SK-N-SH (cell line): ENCODE results near the gene GALT. TPM values are rescaled to one million over a fixed set of nuclear protein-coding genes. Genes with fewer than 3 reads are reported as not detected.

Experiments
- CTCF ChIA-PET: fragments of 300-600, 350-600 bp; formaldehyde crosslinking; extraction: SDS; loops from one replicate; lab custom pipeline; 2021; lab: Yijun Ruan, JAX
- POLR2A ChIA-PET: fragments of 350-600 bp; sonication (Branson Sonifier 250); formaldehyde crosslinking; extraction: SDS; loops from one replicate; lab custom pipeline; 2020; ENCODE audit warnings: antibody characterized with exemption, inconsistent platforms; lab: Yijun Ruan, JAX
- DNase-seq: peaks from one replicate; pipeline ENCODE4 v3.0.0; 2012
- H2AFZ ChIP-seq: fragments of 200-600 bp; sonication (generic); 2 replicates; pipeline ENCODE4 v1.8.1; 2016; ENCODE audit warnings: antibody characterized with exemption, mild to moderate bottlenecking, low read depth
- H3F3A ChIP-seq: fragments of 200-600 bp; sonication (generic); replicated peaks from 2 replicates; pipeline ENCODE3; 2016; ENCODE audit warnings: antibody characterized with exemption, mild to moderate bottlenecking; ENCODE audit not compliant: insufficient read depth
- H3K27ac ChIP-seq, 2 experiments: fragments of 200-500 bp in 1 of 2; fragments of 200-600 bp in 1 of 2; sonication (Bioruptor generic) in 1 of 2; sonication (generic), shearing (Covaris generic) in 1 of 2; 2 replicates each; pipeline versions ENCODE4 v1.5.1 to v1.6.1; 2014 to 2016; ENCODE audit warnings: low read depth in 2 of 2, inconsistent platforms in 1 of 2, low read length in 1 of 2, mild to moderate bottlenecking in 1 of 2, mixed read lengths in 1 of 2
- H3K27me3 ChIP-seq: fragments of 200-600 bp; sonication (generic), shearing (Covaris generic); 2 replicates; pipeline ENCODE4 v1.6.1; 2016; ENCODE audit warnings: mixed run types; ENCODE audit not compliant: insufficient read depth
- H3K36me3 ChIP-seq, 2 experiments: fragments of 200-500 bp in 1 of 2; fragments of 200-600 bp in 1 of 2; sonication (Bioruptor generic) in 1 of 2; sonication (generic) in 1 of 2; replicated peaks in 1 of 2; 2 replicates each; pipeline versions ENCODE3 to v1.5.1; 2014 to 2016; ENCODE audit warnings: low read length in 1 of 2, mild to moderate bottlenecking in 1 of 2; ENCODE audit not compliant: insufficient read depth in 2 of 2, control insufficient read depth in 1 of 2
- H3K4me1 ChIP-seq, 2 experiments: fragments of 200-500 bp in 1 of 2; fragments of 200-600 bp in 1 of 2; sonication (Bioruptor generic) in 1 of 2; sonication (generic), shearing (Covaris generic) in 1 of 2; 2 replicates each; pipeline versions ENCODE4 v1.5.1 to v1.6.1; 2014 to 2016; ENCODE audit warnings: low read depth in 1 of 2, low read length in 1 of 2, mixed run types in 1 of 2; ENCODE audit not compliant: insufficient read depth in 2 of 2, control insufficient read depth in 1 of 2
- H3K4me2 ChIP-seq: fragments of 200-600 bp; sonication (generic), shearing (Covaris generic); 2 replicates; pipeline ENCODE4 v1.6.1; 2017; ENCODE audit warnings: mixed run types
- H3K4me3 ChIP-seq, 2 experiments: fragments of 200-500 bp in 1 of 2; fragments of 200-600 bp in 1 of 2; sonication (Bioruptor generic) in 1 of 2; sonication (generic), shearing (Covaris generic) in 1 of 2; 2 replicates each; pipeline versions ENCODE4 v1.5.1 to v1.8.1; 2014 to 2016; ENCODE audit warnings: low read depth in 2 of 2, inconsistent platforms in 1 of 2, low read length in 1 of 2, mild to moderate bottlenecking in 1 of 2, mixed read lengths in 1 of 2, moderate library complexity in 1 of 2
- H3K79me2 ChIP-seq: fragments of 200-600 bp; sonication (generic); 2 replicates; pipeline ENCODE4 v1.8.1; 2017; ENCODE audit warnings: mild to moderate bottlenecking; ENCODE audit not compliant: insufficient read depth
- H3K9ac ChIP-seq: fragments of 200-600 bp; sonication (generic); 2 replicates; pipeline ENCODE4 v1.6.1; 2017; ENCODE audit warnings: mixed run types
- H3K9me2 ChIP-seq: fragments of 200-600 bp; sonication (generic); 2 replicates; pipeline ENCODE4 v1.6.1; 2017; ENCODE audit warnings: mixed run types
- H3K9me3 ChIP-seq: fragments of 200-600 bp; sonication (generic); 2 replicates; pipeline ENCODE4 v1.6.1; 2017; ENCODE audit warnings: mixed run types, mild to moderate bottlenecking, moderate library complexity
- H4K20me1 ChIP-seq: fragments of 200-600 bp; sonication (generic); 2 replicates; pipeline ENCODE4 v1.6.1; 2017; ENCODE audit warnings: mild to moderate bottlenecking, mixed run types; ENCODE audit not compliant: insufficient read depth
- EZH2phosphoT487 ChIP-seq: fragments of 200-600 bp; sonication (generic); IDR thresholded peaks from 2 replicates; pipeline ENCODE4 v1.6.1; 2017; ENCODE audit warnings: low read depth, mixed run types, mild to moderate bottlenecking, antibody characterized with exemption, moderate library complexity, borderline replicate concordance
- FOXJ3 ChIP-seq: sonication (generic); formaldehyde crosslinking; IDR thresholded peaks from 2 replicates; pipeline ENCODE4 v1.5.1; 2020; ENCODE audit warnings: mild to moderate bottlenecking, missing genetic modification reagents
- FOXM1 ChIP-seq: IDR thresholded peaks from 2 replicates; pipeline ENCODE4 v1.4.0; 2012; ENCODE audit warnings: low read depth, mild to moderate bottlenecking
- IRF3 ChIP-seq: fragments of 150-350 bp; IDR thresholded peaks from 2 replicates; pipeline ENCODE4 v1.6.1; 2016; ENCODE audit warnings: mild to moderate bottlenecking, low read depth, low read length
- JUND ChIP-seq: IDR thresholded peaks from 2 replicates; pipeline ENCODE4 v1.4.0; 2012
- MAX ChIP-seq: IDR thresholded peaks from 2 replicates; pipeline ENCODE4 v1.4.0; 2012; ENCODE audit warnings: low read depth
- MEF2A ChIP-seq: IDR thresholded peaks from 2 replicates; pipeline ENCODE4 v1.4.0; 2012; ENCODE audit warnings: low read depth, borderline replicate concordance
- MXI1 ChIP-seq: IDR thresholded peaks from 2 replicates; pipeline ENCODE4 v1.6.1; 2012; ENCODE audit warnings: mild to moderate bottlenecking, low read depth, low read length, improper control_type of control experiment
- NRF1 ChIP-seq: IDR thresholded peaks from 2 replicates; pipeline ENCODE4 v1.6.1; 2012; ENCODE audit warnings: low read depth, mild to moderate bottlenecking, low read length
- POLR2AphosphoS5 ChIP-seq: IDR thresholded peaks from 2 replicates; pipeline ENCODE4 v1.6.1; 2012; ENCODE audit warnings: low read depth, low read length
- RAD21 ChIP-seq: IDR thresholded peaks from 2 replicates; pipeline ENCODE4 v1.6.1; 2012; ENCODE audit warnings: mild to moderate bottlenecking, low read length
- RXRA ChIP-seq: IDR thresholded peaks from 2 replicates; pipeline ENCODE4 v1.4.0; 2012; ENCODE audit warnings: low read depth, mild to moderate bottlenecking, borderline replicate concordance
- SMC3 ChIP-seq: IDR thresholded peaks from 2 replicates; pipeline ENCODE4 v1.6.1; 2012; ENCODE audit warnings: low read depth, low read length, improper control_type of control experiment
- TEAD4 ChIP-seq: IDR thresholded peaks from 2 replicates; pipeline ENCODE4 v1.4.0; 2012; ENCODE audit warnings: mild to moderate bottlenecking, borderline replicate concordance; ENCODE audit not compliant: insufficient read depth
- USF1 ChIP-seq: IDR thresholded peaks from 2 replicates; pipeline ENCODE4 v1.4.0; 2012; ENCODE audit warnings: low read depth, borderline replicate concordance
- WGBS: methylation state at CpG from one replicate; pipeline ENCODE4 v1.1.6; 2017; ENCODE audit warnings: low lambda C conversion rate; 5-methylcytosine and 5-hydroxymethylcytosine counted together
- polyA plus RNA-seq, 3 experiments: library from polyadenylated mRNA; depleted of rRNA; stranded (reverse); fragments of >200 nt; gene quantifications; 2 replicates each; pipeline ENCODE4 v1.2.3, GENCODE V29; 2012
- TF ChIP-seq, protein P1 (sequence below): IDR thresholded peaks from 2 replicates; pipeline ENCODE4; 2012
- TF ChIP-seq, protein P2 (sequence below): fragments of 150-350 bp; IDR thresholded peaks from 2 replicates; pipeline ENCODE4 v1.6.1; 2017; ENCODE audit warnings: antibody characterized with exemption, low read length, low read depth, borderline replicate concordance
- TF ChIP-seq, protein P3 (sequence below): fragments of 200-600 bp; sonication (generic); IDR thresholded peaks from 2 replicates; pipeline ENCODE4 v1.6.1; 2017; ENCODE audit warnings: antibody characterized with exemption, mild to moderate bottlenecking, moderate library complexity

The GALT gene
- polyA plus RNA-seq, 1 of the 3 experiments (the other 2 are of a cell fraction) = 45.9 TPM

- TF ChIP-seq MXI1 (no peak), SMC3 (no peak), USF1 (no peak), TEAD4 (no peak)
- TF ChIP-seq, protein P1, sequence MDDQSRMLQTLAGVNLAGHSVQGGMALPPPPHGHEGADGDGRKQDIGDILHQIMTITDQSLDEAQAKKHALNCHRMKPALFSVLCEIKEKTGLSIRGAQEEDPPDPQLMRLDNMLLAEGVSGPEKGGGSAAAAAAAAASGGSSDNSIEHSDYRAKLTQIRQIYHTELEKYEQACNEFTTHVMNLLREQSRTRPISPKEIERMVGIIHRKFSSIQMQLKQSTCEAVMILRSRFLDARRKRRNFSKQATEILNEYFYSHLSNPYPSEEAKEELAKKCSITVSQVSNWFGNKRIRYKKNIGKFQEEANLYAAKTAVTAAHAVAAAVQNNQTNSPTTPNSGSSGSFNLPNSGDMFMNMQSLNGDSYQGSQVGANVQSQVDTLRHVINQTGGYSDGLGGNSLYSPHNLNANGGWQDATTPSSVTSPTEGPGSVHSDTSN = no peak
- Histone ChIP-seq H2AFZ (no peak overlapping the region), H4K20me1 (no peaks in the 10 kb centered on the region), H3K9me2 (no peaks in the 10 kb centered on the region), H3K4me2 (no peak overlapping the region), H3K36me3 (peaks cover 0 to 2% of the 10 kb centered on the region in 2 experiments), H3F3A (no peaks in the 10 kb centered on the region), H3K79me2 (peaks cover 17% of the 10 kb centered on the region; the same call in 1 of the 2 replicates), H3K9ac (no peak overlapping the region), H3K27me3 (no peaks in the 10 kb centered on the region), H3K4me3 (no peak overlapping the region), H3K27ac (no peak overlapping the region), H3K9me3 (no peaks in the 10 kb centered on the region), H3K4me1 (peaks cover 3% of the 10 kb centered on the region in 2 experiments; a peak in 2 of 4 replicates)
- no peak for DNase-seq
- POLR2A ChIA-PET = no interaction called here
- WGBS = 100% methylated on average over 1 of the region's 1 CpG
- CTCF ChIA-PET = interaction anchor here (1.4 kb wide), 2 partner anchors 16 to 37 kb away, joined by 3 read pairs; no protein-coding TSS in a partner anchor
Observed at GRCh38 chr9:34671307-34671706, 24.8 kb downstream of the GALT start.

DNA sequence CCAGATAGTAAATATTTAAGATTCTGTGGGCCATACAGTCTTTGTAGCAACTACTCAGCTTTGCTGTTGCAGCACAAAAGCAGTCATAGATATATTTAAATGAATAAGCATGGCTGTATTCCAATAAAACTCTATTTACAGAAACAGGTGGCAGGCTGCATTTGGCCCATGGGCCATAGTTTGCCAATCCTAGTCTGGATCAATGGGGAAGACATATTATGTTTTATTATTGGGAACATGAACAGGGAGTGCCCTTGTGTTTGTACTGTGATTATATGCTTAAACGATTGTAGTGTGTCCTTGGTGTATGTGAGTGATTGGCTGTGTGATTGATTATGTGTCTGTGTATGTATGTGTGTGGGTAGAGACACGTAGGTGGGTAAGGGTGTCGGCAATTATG lies 28.0 kb downstream of the GALT start:
- Histone ChIP-seq H3K79me2 (no peaks in the 10 kb centered on the region), H4K20me1 (no peaks in the 10 kb centered on the region), H3K9me3 (no peaks in the 10 kb centered on the region), H3K9me2 (no peaks in the 10 kb centered on the region), H3K27ac (no peak overlapping the region), H3K36me3 (no peaks in the 10 kb centered on the region), H3K4me1 (no peaks in the 10 kb centered on the region), H3K4me2 (no peak overlapping the region), H3K27me3 (no peaks in the 10 kb centered on the region), H2AFZ (no peak overlapping the region), H3K9ac (no peak overlapping the region), H3K4me3 (no peak overlapping the region), H3F3A (no peaks in the 10 kb centered on the region)
- DNase-seq = no peak
- WGBS = 75% methylated on average over 3 of the region's 3 CpGs
- ChIA-PET POLR2A (no interaction called here), CTCF (interaction anchor here (0.7 to 5.7 kb wide), 12 partner anchors 11 to 320 kb away, joined by 3 to 57 read pairs (median 4); partner anchors contain the start of genes CCL19, CCL21, DCTN3 and GALT)
- TF ChIP-seq MEF2A = no peak
- no peak for TF ChIP-seq IRF3
- no peak for TF ChIP-seq EZH2phosphoT487
- no peak for TF ChIP-seq JUND
- no peak for TF ChIP-seq MAX
- TF ChIP-seq USF1 = no peak
- no peak for TF ChIP-seq SMC3
- TF ChIP-seq, protein P2, sequence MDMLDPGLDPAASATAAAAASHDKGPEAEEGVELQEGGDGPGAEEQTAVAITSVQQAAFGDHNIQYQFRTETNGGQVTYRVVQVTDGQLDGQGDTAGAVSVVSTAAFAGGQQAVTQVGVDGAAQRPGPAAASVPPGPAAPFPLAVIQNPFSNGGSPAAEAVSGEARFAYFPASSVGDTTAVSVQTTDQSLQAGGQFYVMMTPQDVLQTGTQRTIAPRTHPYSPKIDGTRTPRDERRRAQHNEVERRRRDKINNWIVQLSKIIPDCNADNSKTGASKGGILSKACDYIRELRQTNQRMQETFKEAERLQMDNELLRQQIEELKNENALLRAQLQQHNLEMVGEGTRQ = no peak
- no peak for TF ChIP-seq FOXM1
- TF ChIP-seq FOXJ3 (CRISPR knock-in tag) = no peak
- TF ChIP-seq RAD21 = no peak
- no peak for TF ChIP-seq NRF1
- TF ChIP-seq RXRA = no peak
- TF ChIP-seq POLR2AphosphoS5 = no peak
- TF ChIP-seq, protein P3, sequence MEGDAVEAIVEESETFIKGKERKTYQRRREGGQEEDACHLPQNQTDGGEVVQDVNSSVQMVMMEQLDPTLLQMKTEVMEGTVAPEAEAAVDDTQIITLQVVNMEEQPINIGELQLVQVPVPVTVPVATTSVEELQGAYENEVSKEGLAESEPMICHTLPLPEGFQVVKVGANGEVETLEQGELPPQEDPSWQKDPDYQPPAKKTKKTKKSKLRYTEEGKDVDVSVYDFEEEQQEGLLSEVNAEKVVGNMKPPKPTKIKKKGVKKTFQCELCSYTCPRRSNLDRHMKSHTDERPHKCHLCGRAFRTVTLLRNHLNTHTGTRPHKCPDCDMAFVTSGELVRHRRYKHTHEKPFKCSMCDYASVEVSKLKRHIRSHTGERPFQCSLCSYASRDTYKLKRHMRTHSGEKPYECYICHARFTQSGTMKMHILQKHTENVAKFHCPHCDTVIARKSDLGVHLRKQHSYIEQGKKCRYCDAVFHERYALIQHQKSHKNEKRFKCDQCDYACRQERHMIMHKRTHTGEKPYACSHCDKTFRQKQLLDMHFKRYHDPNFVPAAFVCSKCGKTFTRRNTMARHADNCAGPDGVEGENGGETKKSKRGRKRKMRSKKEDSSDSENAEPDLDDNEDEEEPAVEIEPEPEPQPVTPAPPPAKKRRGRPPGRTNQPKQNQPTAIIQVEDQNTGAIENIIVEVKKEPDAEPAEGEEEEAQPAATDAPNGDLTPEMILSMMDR = no peak
- TF ChIP-seq, protein P1 = no peak
